Ishikawa (cell line): ENCODE measurements around the gene OR1E2.

ENCODE experiments used
- CEBPB ChIP-seq: IDR thresholded peaks from 2 replicates; pipeline ENCODE4 v1.6.1; 2012
- CREB1 ChIP-seq: IDR thresholded peaks from 2 replicates; pipeline ENCODE4 v1.6.1; 2012; ENCODE audit warnings: low read depth
- EGR1 ChIP-seq: IDR thresholded peaks from 2 replicates; pipeline ENCODE4 v1.6.1; 2012
- EP300 ChIP-seq: IDR thresholded peaks from 2 replicates; pipeline ENCODE4 v1.6.1; 2012; ENCODE audit warnings: borderline replicate concordance
- FOXM1 ChIP-seq: IDR thresholded peaks from 2 replicates; pipeline ENCODE4 v1.6.1; 2012; ENCODE audit warnings: low read depth, borderline replicate concordance
- NFIC ChIP-seq: IDR thresholded peaks from 2 replicates; pipeline ENCODE4 v1.6.1; 2012
- RAD21 ChIP-seq: IDR thresholded peaks from 2 replicates; pipeline ENCODE4 v1.6.1; 2012; ENCODE audit warnings: low read depth
- REST ChIP-seq: IDR thresholded peaks from 2 replicates; pipeline ENCODE4 v1.6.1; 2012; ENCODE audit warnings: low read depth, mild to moderate bottlenecking
- TAF1 ChIP-seq: IDR thresholded peaks from 2 replicates; pipeline ENCODE4 v1.6.1; 2012; ENCODE audit warnings: low read depth, mild to moderate bottlenecking
- TCF12 ChIP-seq: IDR thresholded peaks from 2 replicates; pipeline ENCODE4 v1.6.1; 2012; ENCODE audit warnings: low read depth
- TEAD4 ChIP-seq: IDR thresholded peaks from 2 replicates; pipeline ENCODE4 v1.6.1; 2012
- USF1 ChIP-seq: IDR thresholded peaks from 2 replicates; pipeline ENCODE4 v1.6.1; 2012
- YY1 ChIP-seq: IDR thresholded peaks from 2 replicates; pipeline ENCODE4 v1.6.1; 2012; ENCODE audit warnings: low read depth
- ZBTB7A ChIP-seq: IDR thresholded peaks from 2 replicates; pipeline ENCODE4 v1.6.1; 2012; ENCODE audit warnings: low read depth
- TF ChIP-seq, protein P1 (sequence below): IDR thresholded peaks from 2 replicates; pipeline ENCODE4 v1.6.1; 2012

OR1E2 gene

DNA sequence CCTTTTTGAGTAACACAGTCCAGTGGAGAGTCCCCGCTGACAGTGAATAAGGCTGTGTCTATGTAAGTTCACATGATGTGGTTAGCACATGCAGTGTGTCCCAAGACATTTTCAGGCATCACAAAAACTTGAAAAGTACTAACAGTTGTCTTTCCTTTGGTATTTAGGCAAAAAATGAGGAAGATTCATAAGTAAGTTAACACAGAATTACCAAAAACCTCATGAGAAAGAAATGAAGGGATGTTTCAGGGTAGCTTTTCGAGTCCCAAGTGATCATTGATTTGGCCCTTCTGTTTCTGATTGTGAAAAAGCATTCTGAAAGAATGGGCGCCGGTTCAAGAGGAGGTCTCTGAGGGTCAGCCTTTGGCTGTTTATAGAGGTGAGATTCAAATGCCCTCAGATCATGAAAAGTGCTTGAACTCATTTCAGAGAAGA, 41.6 kb upstream of the OR1E2 start:
- no peak for TF ChIP-seq TAF1
- no peak for TF ChIP-seq FOXM1
- no peak for TF ChIP-seq RAD21
- TF ChIP-seq CREB1 = no peak
- TF ChIP-seq, protein P1, sequence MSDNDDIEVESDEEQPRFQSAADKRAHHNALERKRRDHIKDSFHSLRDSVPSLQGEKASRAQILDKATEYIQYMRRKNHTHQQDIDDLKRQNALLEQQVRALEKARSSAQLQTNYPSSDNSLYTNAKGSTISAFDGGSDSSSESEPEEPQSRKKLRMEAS = no peak
- no peak for TF ChIP-seq TEAD4
- TF ChIP-seq EGR1 = no peak
- TF ChIP-seq USF1 = no peak
- no peak for TF ChIP-seq ZBTB7A
- no peak for TF ChIP-seq NFIC
- no peak for TF ChIP-seq CEBPB
- TF ChIP-seq YY1 = no peak
- TF ChIP-seq TCF12 = no peak
- no peak for TF ChIP-seq REST
- TF ChIP-seq EP300 = no peak

GRCh38 chr17:3474212-3474611, 40.6 kb upstream of the OR1E2 start:
- no peak for TF ChIP-seq TAF1
- TF ChIP-seq YY1 = no peak
- no peak for TF ChIP-seq FOXM1
- no peak for TF ChIP-seq NFIC
- TF ChIP-seq RAD21 = no peak
- TF ChIP-seq USF1 = no peak
- no peak for TF ChIP-seq TCF12
- TF ChIP-seq CEBPB = no peak
- no peak for TF ChIP-seq ZBTB7A
- TF ChIP-seq, protein P1 = no peak
- TF ChIP-seq EP300 = no peak
- no peak for TF ChIP-seq REST
- no peak for TF ChIP-seq CREB1
- TF ChIP-seq EGR1 = no peak
- TF ChIP-seq TEAD4 = no peak

DNA sequence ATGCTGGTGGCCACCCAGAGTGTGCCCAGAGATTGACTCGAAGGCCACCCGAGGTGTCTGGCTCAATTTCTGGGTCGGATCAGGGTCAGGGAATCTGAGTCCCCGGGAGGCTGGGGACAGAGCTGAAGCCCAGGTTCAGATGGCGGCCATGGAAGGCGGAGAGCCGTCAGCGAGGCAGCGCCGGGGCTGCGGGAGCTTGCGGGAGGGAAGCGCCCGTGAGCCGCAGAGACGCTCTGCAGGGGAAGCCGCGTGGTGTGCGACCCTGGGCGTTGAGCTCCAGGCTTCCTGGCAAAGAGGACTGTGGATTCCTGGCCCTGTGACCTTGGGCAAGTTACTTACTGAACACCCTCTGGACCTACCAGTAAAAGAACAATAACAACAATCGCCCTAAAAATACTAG, 38.5 kb upstream of the OR1E2 start:
- TF ChIP-seq, protein P1 = no peak
- no peak for TF ChIP-seq CEBPB
- no peak for TF ChIP-seq ZBTB7A
- no peak for TF ChIP-seq CREB1
- no peak for TF ChIP-seq RAD21
- no peak for TF ChIP-seq NFIC
- no peak for TF ChIP-seq TAF1
- no peak for TF ChIP-seq USF1
- no peak for TF ChIP-seq TEAD4
- TF ChIP-seq FOXM1 = no peak
- TF ChIP-seq REST = no peak
- no peak for TF ChIP-seq EGR1
- TF ChIP-seq EP300 = no peak

DNA sequence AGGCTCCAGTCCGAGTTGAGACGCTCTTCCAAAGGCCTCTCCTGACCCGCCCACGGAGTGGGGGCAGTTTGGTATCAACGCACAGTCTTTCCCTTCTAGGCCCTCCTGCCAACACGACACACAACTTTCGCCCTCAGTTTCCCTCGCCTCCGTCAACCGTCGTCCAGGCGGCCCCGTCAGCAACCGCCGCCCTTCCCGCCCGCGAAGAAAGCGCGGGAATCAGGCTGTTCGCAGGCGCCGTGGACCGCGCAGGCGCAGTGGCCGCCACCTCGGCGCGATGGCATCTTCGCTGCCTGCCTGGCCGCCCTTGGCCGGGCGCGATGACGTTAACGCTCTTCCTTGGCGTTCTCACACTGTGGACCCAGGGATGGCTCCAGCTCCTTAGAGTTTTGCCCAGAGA, 38.0 kb upstream of the OR1E2 start, which contains the start of gene SPATA22:
TSS of gene SPATA22 (minus strand) at position 221 of the 400 bp plus-strand sequence. CDS start 2,494 bp downstream, outside the sequence.
- TF ChIP-seq FOXM1 = no peak
- no peak for TF ChIP-seq TCF12
- TF ChIP-seq TAF1 = no peak
- no peak for TF ChIP-seq NFIC
- TF ChIP-seq TEAD4 = no peak
- TF ChIP-seq YY1 = no peak
- TF ChIP-seq USF1 = no peak
- no peak for TF ChIP-seq REST
